ENCODE measurements around the gene BMPER. TPM values are rescaled to one million over a fixed set of nuclear protein-coding genes. Genes with fewer than 3 reads are reported as not detected.

Gene BMPER
- total RNA-seq, 1 donor from 2014 or later, result 2.7 TPM

- DNase-seq (ENCODE audit: extremely low read depth, low read depth, low spot score), result no peak
These were observed 180.7 kb downstream of the BMPER start for GRCh38 chr7:34086064-34086463.

- no peak for DNase-seq (ENCODE audit: extremely low read depth, low read depth, low spot score)
These were observed 181.6 kb downstream of the BMPER start for GRCh38 chr7:34086981-34087380.

GRCh38 chr7:34087892-34088891 is 182.9 kb downstream of the BMPER start:
- DNase-seq (ENCODE audit: extremely low read depth, low read depth, low spot score), result no peak

GRCh38 chr7:34090816-34091215 is 185.5 kb downstream of the BMPER start:
- no peak for DNase-seq (ENCODE audit: extremely low read depth, low read depth, low spot score)

- no peak for DNase-seq (ENCODE audit: extremely low read depth, low read depth, low spot score)
These were observed 186.1 kb downstream of the BMPER start for GRCh38 chr7:34091321-34091917.

- DNase-seq (ENCODE audit: extremely low read depth, low read depth, low spot score), result no peak
These were observed 187.9 kb downstream of the BMPER start for GRCh38 chr7:34093276-34093675.

GRCh38 chr7:34096198-34096651 is 190.9 kb downstream of the BMPER start:
- no peak for DNase-seq (ENCODE audit: extremely low read depth, low read depth, low spot score)

GRCh38 chr7:34096777-34097176 is 191.4 kb downstream of the BMPER start:
- no peak for DNase-seq (ENCODE audit: extremely low read depth, low read depth, low spot score)

GRCh38 chr7:34100661-34101060 is 195.3 kb downstream of the BMPER start:
- no peak for DNase-seq (ENCODE audit: extremely low read depth, low read depth, low spot score)

- DNase-seq (ENCODE audit: extremely low read depth, low read depth, low spot score), result no peak
These were observed 198.8 kb downstream of the BMPER start for GRCh38 chr7:34104115-34104514.

GRCh38 chr7:34104992-34105391 is 199.7 kb downstream of the BMPER start:
- no peak for DNase-seq (ENCODE audit: extremely low read depth, low read depth, low spot score)

GRCh38 chr7:34107276-34107675 is 201.9 kb downstream of the BMPER start:
- DNase-seq (ENCODE audit: extremely low read depth, low read depth, low spot score), result no peak

- no peak for DNase-seq (ENCODE audit: extremely low read depth, low read depth, low spot score)
These were observed 202.8 kb downstream of the BMPER start for GRCh38 chr7:34108165-34108564.

GRCh38 chr7:34109936-34110780 is 204.8 kb downstream of the BMPER start:
- no peak for DNase-seq (ENCODE audit: extremely low read depth, low read depth, low spot score)

- DNase-seq (ENCODE audit: extremely low read depth, low read depth, low spot score), result no peak
These were observed 205.7 kb downstream of the BMPER start for GRCh38 chr7:34111031-34111430.

- DNase-seq (ENCODE audit: extremely low read depth, low read depth, low spot score), result no peak
These were observed 210.2 kb downstream of the BMPER start for GRCh38 chr7:34115503-34115902.

- DNase-seq (ENCODE audit: extremely low read depth, low read depth, low spot score), result no peak
These were observed 212.2 kb downstream of the BMPER start for GRCh38 chr7:34117573-34117972.

GRCh38 chr7:34121366-34121765 is 216.0 kb downstream of the BMPER start:
- no peak for DNase-seq (ENCODE audit: extremely low read depth, low read depth, low spot score)

GRCh38 chr7:34123316-34123715 is 218.0 kb downstream of the BMPER start:
- DNase-seq (ENCODE audit: extremely low read depth, low read depth, low spot score), result no peak

- no peak for DNase-seq (ENCODE audit: extremely low read depth, low read depth, low spot score)
These were observed 219.4 kb downstream of the BMPER start for GRCh38 chr7:34124765-34125164.

GRCh38 chr7:34128762-34129161 is 223.4 kb downstream of the BMPER start:
- DNase-seq (ENCODE audit: extremely low read depth, low read depth, low spot score), result no peak

Measured in glomerular endothelial cell (primary cell).